ENCODE data around the gene MON2.

Gene MON2

GRCh38 chr12:62621101-62621638 is 154.5 kb downstream of the MON2 start:
- no peak for DNase-seq

GRCh38 chr12:62622177-62622576 is 155.6 kb downstream of the MON2 start:
- DNase-seq = no peak

GRCh38 chr12:62625228-62625627 is 158.6 kb downstream of the MON2 start:
- DNase-seq = no peak

GRCh38 chr12:62627181-62627580 is 160.6 kb downstream of the MON2 start:
- DNase-seq = no peak

- no peak for DNase-seq
Measured at GRCh38 chr12:62629413-62629812, 162.8 kb downstream of the MON2 start.

- DNase-seq = no peak
Measured at GRCh38 chr12:62629971-62630739, 163.5 kb downstream of the MON2 start.

- DNase-seq = no peak
Measured at GRCh38 chr12:62631471-62632410, 165.1 kb downstream of the MON2 start.

- DNase-seq = no peak
Measured at GRCh38 chr12:62632411-62632918, 165.8 kb downstream of the MON2 start.

GRCh38 chr12:62635649-62636048 is 169.0 kb downstream of the MON2 start:
- DNase-seq = no peak

GRCh38 chr12:62637679-62638078 is 171.1 kb downstream of the MON2 start:
- no peak for DNase-seq

GRCh38 chr12:62640910-62641448 is 174.4 kb downstream of the MON2 start:
- no peak for DNase-seq

GRCh38 chr12:62642486-62642885 is 175.9 kb downstream of the MON2 start:
- no peak for DNase-seq

- no peak for DNase-seq
Measured at GRCh38 chr12:62643486-62643885, 176.9 kb downstream of the MON2 start.

- no peak for DNase-seq
Measured at GRCh38 chr12:62646566-62646965, 179.9 kb downstream of the MON2 start.

GRCh38 chr12:62647586-62647985 is 181.0 kb downstream of the MON2 start:
- no peak for DNase-seq

GRCh38 chr12:62649412-62650138 is 182.9 kb downstream of the MON2 start:
- no peak for DNase-seq

Measured in activated CD4-positive, CD25-positive, alpha-beta regulatory T cell treated with anti-CD3 and anti-CD28 coated beads, Interleukin-2, amount 50 U/mL, for 72 hours (primary cell).